Transverse colon (tissue), 3 donors: ENCODE results near the gene SYT2.

Experiments used
- EP300 ChIP-seq: sonication (generic); formaldehyde crosslinking; IDR thresholded peaks from one replicate; pipeline ENCODE4 v1.6.1; 2017; ENCODE audit warnings: antibody characterized with exemption, low read depth
- TF ChIP-seq, protein P1 (sequence below), 5 experiments: fragments of 200-600 bp in 3 of 5; fragments of 450-650 bp in 2 of 5; sonication (generic) in 3 of 5; IDR thresholded peaks; 1 replicate in 2 of 5; 2 replicates in 3 of 5; pipeline ENCODE4 v1.5.1; 2016 to 2017; ENCODE audit warnings: antibody characterized with exemption in 5 of 5, inconsistent platforms in 3 of 5, mild to moderate bottlenecking in 2 of 5, moderate library complexity in 1 of 5

DNA sequence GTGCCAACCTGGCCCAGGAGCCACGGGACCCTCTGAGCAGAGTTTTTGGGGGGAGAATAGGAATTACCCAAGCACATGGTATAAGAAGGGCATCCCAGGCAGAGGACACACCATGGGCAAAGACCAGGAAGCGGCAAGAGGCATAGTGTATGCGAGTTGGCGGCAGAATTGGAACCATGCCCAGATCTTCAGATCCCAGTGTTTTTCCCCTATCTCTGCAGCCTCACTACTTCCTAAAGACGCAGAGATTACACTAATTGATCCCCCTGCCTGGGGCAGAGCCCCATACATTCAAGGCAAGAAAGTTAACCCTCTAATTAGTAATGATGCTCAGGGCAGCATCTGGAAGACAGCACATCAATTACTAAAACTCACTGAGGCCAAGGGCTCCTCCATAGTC is 48.2 kb downstream of the SYT2 start:
- TF ChIP-seq, protein P1, sequence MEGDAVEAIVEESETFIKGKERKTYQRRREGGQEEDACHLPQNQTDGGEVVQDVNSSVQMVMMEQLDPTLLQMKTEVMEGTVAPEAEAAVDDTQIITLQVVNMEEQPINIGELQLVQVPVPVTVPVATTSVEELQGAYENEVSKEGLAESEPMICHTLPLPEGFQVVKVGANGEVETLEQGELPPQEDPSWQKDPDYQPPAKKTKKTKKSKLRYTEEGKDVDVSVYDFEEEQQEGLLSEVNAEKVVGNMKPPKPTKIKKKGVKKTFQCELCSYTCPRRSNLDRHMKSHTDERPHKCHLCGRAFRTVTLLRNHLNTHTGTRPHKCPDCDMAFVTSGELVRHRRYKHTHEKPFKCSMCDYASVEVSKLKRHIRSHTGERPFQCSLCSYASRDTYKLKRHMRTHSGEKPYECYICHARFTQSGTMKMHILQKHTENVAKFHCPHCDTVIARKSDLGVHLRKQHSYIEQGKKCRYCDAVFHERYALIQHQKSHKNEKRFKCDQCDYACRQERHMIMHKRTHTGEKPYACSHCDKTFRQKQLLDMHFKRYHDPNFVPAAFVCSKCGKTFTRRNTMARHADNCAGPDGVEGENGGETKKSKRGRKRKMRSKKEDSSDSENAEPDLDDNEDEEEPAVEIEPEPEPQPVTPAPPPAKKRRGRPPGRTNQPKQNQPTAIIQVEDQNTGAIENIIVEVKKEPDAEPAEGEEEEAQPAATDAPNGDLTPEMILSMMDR (IDR thresholded peaks at IDR 0.05), result no peak
- no peak for TF ChIP-seq EP300
